Neural progenitor cell (in vitro differentiated cells): ENCODE data around the gene PHACTR1. TPM values are rescaled to one million over a fixed set of nuclear protein-coding genes. Genes with fewer than 3 reads are reported as not detected.

Experiments used
- DNase-seq: peaks from one replicate; pipeline ENCODE4 v3.0.0-alpha.2; 2016; ENCODE audit warnings: low spot score
- H2AFZ ChIP-seq: fragments of 200-600 bp; sonication (generic); replicated peaks from 2 replicates; pipeline ENCODE4 v1.6.1; 2016; ENCODE audit warnings: antibody characterized with exemption
- H3F3A ChIP-seq: fragments of 200-600 bp; sonication (generic); 2 replicates; pipeline ENCODE4 v1.6.1; 2016; ENCODE audit warnings: antibody characterized with exemption, low read depth
- H3K27ac ChIP-seq: fragments of 200-600 bp; sonication (generic); 2 replicates; pipeline ENCODE4 v1.5.1; 2016; ENCODE audit warnings: mild to moderate bottlenecking
- H3K27me3 ChIP-seq: fragments of 200-600 bp; sonication (generic); 2 replicates; pipeline ENCODE4 v1.6.1; 2016; ENCODE audit warnings: mild to moderate bottlenecking, moderate library complexity
- H3K36me3 ChIP-seq: fragments of 200-600 bp; sonication (generic); 2 replicates; pipeline ENCODE4 v1.5.1; 2016
- H3K4me1 ChIP-seq: fragments of 200-600 bp; sonication (generic); 2 replicates; pipeline ENCODE4 v1.6.1; 2016; ENCODE audit warnings: mixed run types
- H3K4me2 ChIP-seq: fragments of 200-600 bp; sonication (generic); 2 replicates; pipeline ENCODE4 v1.6.1; 2016
- H3K4me3 ChIP-seq: fragments of 200-600 bp; sonication (generic); 2 replicates; pipeline ENCODE4 v1.5.1; 2016
- H3K79me2 ChIP-seq: fragments of 200-600 bp; sonication (generic); 2 replicates; pipeline ENCODE4 v1.6.1; 2016; ENCODE audit warnings: low read depth
- H3K9ac ChIP-seq: fragments of 200-600 bp; sonication (generic); 2 replicates; pipeline ENCODE4 v1.6.1; 2016
- H3K9me3 ChIP-seq: fragments of 200-600 bp; sonication (generic); 2 replicates; pipeline ENCODE4 v1.5.1; 2016; ENCODE audit warnings: low read depth
- H4K20me1 ChIP-seq: fragments of 200-600 bp; sonication (generic); 2 replicates; pipeline ENCODE4 v1.6.1; 2016; ENCODE audit warnings: low read depth
- H3K27ac Mint-ChIP-seq: 3 replicates; pipeline ENCODE4 v1.8.0; 2021; ENCODE audit warnings: mixed read lengths
- H3K27me3 Mint-ChIP-seq: 2 replicates; pipeline ENCODE4 v1.8.0; 2022; ENCODE audit warnings: low read depth, mild to moderate bottlenecking, inconsistent platforms, moderate library complexity, mixed read lengths; ENCODE audit not compliant: insufficient read depth
- H3K36me3 Mint-ChIP-seq: 3 replicates; pipeline ENCODE4 v1.8.0; 2021; ENCODE audit warnings: mixed read lengths
- H3K4me1 Mint-ChIP-seq: 3 replicates; pipeline ENCODE4 v1.8.0; 2021; ENCODE audit warnings: mixed read lengths
- H3K4me3 Mint-ChIP-seq: 3 replicates; pipeline ENCODE4 v1.8.0; 2021; ENCODE audit warnings: mild to moderate bottlenecking, moderate library complexity, mixed read lengths
- H3K9me3 Mint-ChIP-seq: 3 replicates; pipeline ENCODE4 v1.8.0; 2020; ENCODE audit warnings: mixed read lengths
- CTCF ChIP-seq: fragments of 200-600 bp; sonication (generic); IDR thresholded peaks from 2 replicates; pipeline ENCODE4 v1.5.1; 2017; ENCODE audit warnings: antibody characterized with exemption, mild to moderate bottlenecking
- EZH2 ChIP-seq: fragments of 200-600 bp; sonication (generic); IDR thresholded peaks from 2 replicates; pipeline ENCODE4 v1.6.1; 2017; ENCODE audit warnings: antibody characterized with exemption, mild to moderate bottlenecking, moderate library complexity
- EZH2phosphoT487 ChIP-seq: fragments of 200-600 bp; sonication (generic); IDR thresholded peaks from 2 replicates; pipeline ENCODE4 v1.6.1; 2017; ENCODE audit warnings: antibody characterized with exemption
- total RNA-seq: library from RNA; depleted of rRNA; stranded (reverse); fragments of >200 nt; gene quantifications from 2 replicates; pipeline ENCODE4 v1.2.3, GENCODE V29; 2015; ENCODE audit warnings: low replicate concordance

PHACTR1 gene
- total RNA-seq, 1 donor from 2014 or later, result 2.4 TPM

- Histone ChIP-seq H3K36me3 (no peaks in the 10 kb centered on the region), H3K4me2 (no peak overlapping the region), H3K27ac (no peak overlapping the region), H3F3A (no peaks in the 10 kb centered on the region), H3K9me3 (no peaks in the 10 kb centered on the region), H2AFZ (no peak overlapping the region), H3K4me3 (no peak overlapping the region), H3K79me2 (no peaks in the 10 kb centered on the region), H3K9ac (no peak overlapping the region), H3K4me1 (no peaks in the 10 kb centered on the region), H3K27me3 (no peaks in the 10 kb centered on the region), H4K20me1 (no peaks in the 10 kb centered on the region)
- DNase-seq, result no peak
- Mint-ChIP-seq H3K4me1 (peaks cover 5% of the 10 kb centered on the region), H3K4me3 (no peak overlapping the region), H3K9me3 (no peaks in the 10 kb centered on the region), H3K27ac (no peak overlapping the region), H3K36me3 (peaks cover 42% of the 10 kb centered on the region), H3K27me3 (peaks cover 7% of the 10 kb centered on the region)
- TF ChIP-seq CTCF (no peak), EZH2 (no peak), EZH2phosphoT487 (no peak)
Observed at GRCh38 chr6:13295576-13295975, 579.0 kb downstream of the PHACTR1 start.

GRCh38 chr6:13296536-13296997 is 580.0 kb downstream of the PHACTR1 start:
- H3K4me1 Mint-ChIP-seq, result peaks cover 5% of the 10 kb centered on the region
- no peaks in the 10 kb centered on the region for H3K9me3 Mint-ChIP-seq
- H3K4me3 Mint-ChIP-seq, result no peak overlapping the region
- Histone ChIP-seq H3K36me3 (no peaks in the 10 kb centered on the region), H4K20me1 (no peaks in the 10 kb centered on the region), H3K9me3 (no peaks in the 10 kb centered on the region), H3K27ac (no peak overlapping the region), H3K79me2 (no peaks in the 10 kb centered on the region), H3K27me3 (no peaks in the 10 kb centered on the region), H3K9ac (no peak overlapping the region), H3K4me2 (no peak overlapping the region), H3F3A (no peaks in the 10 kb centered on the region), H3K4me3 (no peak overlapping the region), H3K4me1 (no peaks in the 10 kb centered on the region), H2AFZ (no peak overlapping the region)
- no peak for TF ChIP-seq EZH2
- TF ChIP-seq CTCF, result peak; percentile 23
- no peak for TF ChIP-seq EZH2phosphoT487
- peak overlapping the region; percentile 51 for H3K27ac Mint-ChIP-seq
- peaks cover 7% of the 10 kb centered on the region for H3K27me3 Mint-ChIP-seq
- peak; percentile 13 for DNase-seq
- H3K36me3 Mint-ChIP-seq, result peaks cover 46% of the 10 kb centered on the region

- H3K36me3 ChIP-seq, result no peaks in the 10 kb centered on the region
- Mint-ChIP-seq H3K4me3 (no peak overlapping the region), H3K27ac (no peak overlapping the region), H3K36me3 (peaks cover 44% of the 10 kb centered on the region), H3K9me3 (no peaks in the 10 kb centered on the region), H3K27me3 (peaks cover 7% of the 10 kb centered on the region), H3K4me1 (peaks cover 5% of the 10 kb centered on the region)
- no peak overlapping the region for H3K9ac ChIP-seq
- TF ChIP-seq CTCF (no peak), EZH2phosphoT487 (no peak), EZH2 (no peak)
- H4K20me1 ChIP-seq, result no peaks in the 10 kb centered on the region
- no peaks in the 10 kb centered on the region for H3F3A ChIP-seq
- H3K4me2 ChIP-seq, result no peak overlapping the region
- H2AFZ ChIP-seq, result no peak overlapping the region
- H3K79me2 ChIP-seq, result no peaks in the 10 kb centered on the region
- no peaks in the 10 kb centered on the region for H3K4me1 ChIP-seq
- DNase-seq, result no peak
- no peaks in the 10 kb centered on the region for H3K9me3 ChIP-seq
- H3K4me3 ChIP-seq, result no peak overlapping the region
- H3K27ac ChIP-seq, result no peak overlapping the region
- H3K27me3 ChIP-seq, result no peaks in the 10 kb centered on the region
Observed at GRCh38 chr6:13297391-13297790, 580.8 kb downstream of the PHACTR1 start.
